SK-N-MC (cell line): ENCODE results near the gene TM6SF1.

Source experiments
- EZH2 ChIP-seq: fragments of 200-600 bp; sonication (generic); IDR thresholded peaks from one replicate; pipeline ENCODE4 v1.6.1; 2017; ENCODE audit warnings: antibody characterized with exemption
- FOXP2 ChIP-seq: optimal IDR thresholded peaks from 2 replicates; pipeline ENCODE3; 2011; ENCODE audit warnings: mild to moderate bottlenecking, moderate library complexity; ENCODE audit not compliant: insufficient read depth; ENCODE audit errors: extremely low read length, control extremely low read depth
- POLR2AphosphoS5 ChIP-seq: IDR thresholded peaks from 2 replicates; pipeline ENCODE4 v1.6.1; 2012; ENCODE audit warnings: mild to moderate bottlenecking, low read depth, low read length, borderline replicate concordance

DNA sequence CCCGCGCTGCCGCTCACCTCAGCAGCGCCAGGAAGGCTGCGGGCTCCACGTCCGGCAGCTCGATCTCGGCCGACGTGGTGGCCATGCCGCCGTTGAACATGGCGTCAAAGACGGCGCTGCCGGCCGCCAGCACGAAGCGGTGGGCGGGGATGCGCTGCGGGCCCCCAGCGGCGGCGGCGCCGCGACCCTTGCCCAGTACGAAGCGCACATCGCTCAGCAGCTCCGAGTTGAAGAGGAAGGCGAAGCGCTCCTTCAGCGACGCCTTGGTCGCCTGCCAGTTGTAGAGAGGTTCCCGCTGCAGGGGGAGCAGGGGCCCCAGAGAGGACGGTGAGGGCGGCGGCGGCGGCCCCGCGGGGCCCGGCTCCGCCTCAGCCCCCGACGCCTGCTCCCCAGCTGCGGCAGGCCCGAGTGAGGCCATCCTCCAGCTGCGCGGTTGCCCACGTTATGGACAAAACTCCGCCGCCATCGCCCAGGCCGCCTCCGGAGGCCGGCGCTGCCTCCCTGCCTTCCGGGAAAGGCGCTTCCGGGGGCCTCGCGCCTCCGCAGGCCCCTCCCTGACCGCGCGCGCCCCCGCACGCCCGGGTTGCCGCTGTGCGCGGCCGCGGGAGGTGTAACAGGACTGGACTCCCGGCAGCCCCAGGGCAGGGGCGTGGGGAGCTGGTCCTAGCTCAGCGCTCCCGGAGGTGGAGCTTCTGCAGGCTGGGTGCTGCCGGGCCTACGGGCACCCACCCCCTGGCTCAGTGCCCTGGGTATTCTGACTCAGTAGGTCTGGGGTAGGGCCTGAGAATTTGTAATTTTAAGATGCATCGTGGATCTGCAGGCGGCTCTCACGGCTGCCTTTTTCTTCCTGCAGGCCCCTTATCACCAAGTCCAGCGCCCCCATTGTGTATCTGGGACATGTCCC lies 40.5 kb upstream of the TM6SF1 start, which contains the start of gene BTBD1:
- TF ChIP-seq POLR2AphosphoS5 (peak; percentile 75), EZH2 (no peak), FOXP2 (no peak)
